ENCODE measurements around the gene TTLL4.

DNA sequence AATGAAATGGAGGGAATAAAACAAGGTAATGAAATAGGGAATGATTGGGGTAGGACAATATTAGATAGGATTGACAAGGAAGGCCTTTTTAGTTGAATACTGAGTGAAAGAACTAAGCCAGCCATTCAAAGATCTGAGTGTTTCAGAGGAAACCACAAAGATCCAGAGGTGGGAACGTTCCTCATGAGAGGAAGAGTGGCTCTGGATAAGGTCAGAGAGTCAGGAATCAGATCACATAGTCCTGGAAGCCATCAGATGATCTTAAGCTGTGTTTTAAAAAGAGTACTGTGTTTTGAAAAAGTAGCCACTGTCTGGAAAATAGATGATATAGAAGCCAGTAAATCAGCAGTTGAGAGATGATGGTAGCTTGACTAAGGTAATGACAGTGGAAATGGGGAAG lies 11.8 kb downstream of the TTLL4 start:
- TF ChIP-seq EZH2phosphoT487 (IDR thresholded peaks at IDR 0.05) = no peak
- TF ChIP-seq, protein P1, sequence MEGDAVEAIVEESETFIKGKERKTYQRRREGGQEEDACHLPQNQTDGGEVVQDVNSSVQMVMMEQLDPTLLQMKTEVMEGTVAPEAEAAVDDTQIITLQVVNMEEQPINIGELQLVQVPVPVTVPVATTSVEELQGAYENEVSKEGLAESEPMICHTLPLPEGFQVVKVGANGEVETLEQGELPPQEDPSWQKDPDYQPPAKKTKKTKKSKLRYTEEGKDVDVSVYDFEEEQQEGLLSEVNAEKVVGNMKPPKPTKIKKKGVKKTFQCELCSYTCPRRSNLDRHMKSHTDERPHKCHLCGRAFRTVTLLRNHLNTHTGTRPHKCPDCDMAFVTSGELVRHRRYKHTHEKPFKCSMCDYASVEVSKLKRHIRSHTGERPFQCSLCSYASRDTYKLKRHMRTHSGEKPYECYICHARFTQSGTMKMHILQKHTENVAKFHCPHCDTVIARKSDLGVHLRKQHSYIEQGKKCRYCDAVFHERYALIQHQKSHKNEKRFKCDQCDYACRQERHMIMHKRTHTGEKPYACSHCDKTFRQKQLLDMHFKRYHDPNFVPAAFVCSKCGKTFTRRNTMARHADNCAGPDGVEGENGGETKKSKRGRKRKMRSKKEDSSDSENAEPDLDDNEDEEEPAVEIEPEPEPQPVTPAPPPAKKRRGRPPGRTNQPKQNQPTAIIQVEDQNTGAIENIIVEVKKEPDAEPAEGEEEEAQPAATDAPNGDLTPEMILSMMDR (IDR thresholded peaks at IDR 0.05) = no peak
